OCI-LY7 (cell line): ENCODE results near the gene LRFN2. TPM values are rescaled to one million over a fixed set of nuclear protein-coding genes. Genes with fewer than 3 reads are reported as not detected.

Source experiments
- BruUV-seq: library from RNA; stranded (reverse); fragments of 400-500 nt; replicated peaks from 2 replicates; lab custom pipeline; 2021; lab: Mats Ljungman, UMichigan
- CTCF ChIA-PET: fragments of 300-600 bp; sonication (Branson Sonifier 250); formaldehyde crosslinking; loops from one replicate; lab custom pipeline; 2022; ENCODE audit warnings: antibody characterized with exemption; ENCODE audit not compliant: unreplicated experiment; lab: Charles Lee
- POLR2A ChIA-PET: fragments of 300-600 bp; sonication (Branson Sonifier 250); formaldehyde crosslinking; loops from one replicate; lab custom pipeline; 2022; ENCODE audit warnings: antibody characterized with exemption; lab: Charles Lee
- DNase-seq: peaks from one replicate; pipeline ENCODE4 v3.0.0-alpha.2; 2015; ENCODE audit warnings: low spot score
- H2AFZ ChIP-seq: fragments of 200-600 bp; sonication (generic), shearing (Covaris generic); 2 replicates; pipeline ENCODE4 v1.6.1; 2014; ENCODE audit warnings: mild to moderate bottlenecking, antibody characterized with exemption, low read length, moderate library complexity
- H3K27ac ChIP-seq: fragments of 200-600 bp; sonication (generic); 2 replicates; pipeline ENCODE4 v1.5.1; 2014; ENCODE audit warnings: mixed run types, low read depth, mild to moderate bottlenecking, moderate library complexity, low read length, inconsistent platforms; ENCODE audit not compliant: poor library complexity, severe bottlenecking
- H3K36me3 ChIP-seq: fragments of 200-600 bp; sonication (generic); 2 replicates; pipeline ENCODE4 v1.6.1; 2014; ENCODE audit warnings: mild to moderate bottlenecking, antibody characterized with exemption, low read length, moderate library complexity, mixed read lengths; ENCODE audit not compliant: insufficient read depth
- H3K4me1 ChIP-seq: fragments of 200-600 bp; sonication (generic); 2 replicates; pipeline ENCODE4 v1.5.1; 2014; ENCODE audit warnings: mild to moderate bottlenecking, low read length; ENCODE audit not compliant: insufficient read depth, poor library complexity, severe bottlenecking
- H3K4me2 ChIP-seq: fragments of 200-600 bp; sonication (generic); 2 replicates; pipeline ENCODE4 v1.6.1; 2014; ENCODE audit warnings: mild to moderate bottlenecking, low read length
- H3K4me3 ChIP-seq: fragments of 200-600 bp; sonication (generic); 2 replicates; pipeline ENCODE4 v1.5.1; 2014; ENCODE audit warnings: mild to moderate bottlenecking, low read depth, low read length; ENCODE audit not compliant: poor library complexity, severe bottlenecking
- H3K79me2 ChIP-seq: fragments of 200-600 bp; sonication (generic); 2 replicates; pipeline ENCODE4 v1.6.1; 2016; ENCODE audit warnings: low read depth, mild to moderate bottlenecking, low read length, moderate library complexity, mixed read lengths; ENCODE audit not compliant: insufficient read depth
- H3K9me2 ChIP-seq: fragments of 200-600 bp; sonication (generic); 2 replicates; pipeline ENCODE4 v1.6.1; 2016; ENCODE audit warnings: mild to moderate bottlenecking, low read length, mixed read lengths; ENCODE audit not compliant: insufficient read depth
- H3K9me3 ChIP-seq: fragments of 200-600 bp; sonication (generic); 2 replicates; pipeline ENCODE4 v1.6.1; 2014; ENCODE audit warnings: mild to moderate bottlenecking, mixed run types, low read length, mixed read lengths
- H4K20me1 ChIP-seq: fragments of 200-600 bp; sonication (generic); 2 replicates; pipeline ENCODE4 v1.6.1; 2014; ENCODE audit warnings: mild to moderate bottlenecking, antibody characterized with exemption, low read length, moderate library complexity, mixed read lengths; ENCODE audit not compliant: insufficient read depth
- CTCF ChIP-seq: fragments of 200-600 bp; sonication (generic); conservative IDR thresholded peaks from 2 replicates; pipeline ENCODE4 v1.5.1; 2014; ENCODE audit warnings: mild to moderate bottlenecking, antibody characterized with exemption, low read length, moderate library complexity, mixed read lengths
- EZH2phosphoT487 ChIP-seq: fragments of 200-600 bp; sonication (generic); IDR thresholded peaks from 2 replicates; pipeline ENCODE4 v1.6.1; 2018; ENCODE audit warnings: low read depth, borderline replicate concordance, mild to moderate bottlenecking, mixed run types, antibody characterized with exemption, low read length, moderate library complexity, mixed read lengths
- intact Hi-C: fragments of 100-400 bp; cut with micrococcal nuclease; formaldehyde crosslinking; loops from one replicate; pipeline ENCODE4 v1.10.0; 2022; ENCODE audit not compliant: unreplicated experiment
- total RNA-seq, 2 experiments: library from RNA; depleted of rRNA in 1 of 2; stranded (reverse); fragments of >200 nt in 1 of 2; shearing (Covaris generic) in 1 of 2; gene quantifications; 2 replicates each; pipeline ENCODE4 v1.2.3, GENCODE V29; 2014 to 2022

Gene LRFN2
- total RNA-seq, 2 experiments from 2014 or later: not detected

GRCh38 chr6:40543146-40543545, 44.0 kb downstream of the LRFN2 start:
- POLR2A ChIA-PET: interaction anchor here (0.6 kb wide), 1 partner anchor 67 kb away, joined by 5 read pairs; no protein-coding TSS in a partner anchor
- CTCF ChIA-PET: interaction anchor here (0.6 kb wide), 1 partner anchor 309 kb away, joined by 3 read pairs; no protein-coding TSS in a partner anchor
- Histone ChIP-seq H4K20me1 (no peaks in the 10 kb centered on the region), H3K36me3 (no peaks in the 10 kb centered on the region), H3K4me3 (no peak overlapping the region), H3K79me2 (no peaks in the 10 kb centered on the region), H3K4me2 (no peak overlapping the region), H3K27ac (no peak overlapping the region), H3K9me3 (no peaks in the 10 kb centered on the region), H3K4me1 (no peaks in the 10 kb centered on the region), H3K9me2 (no peaks in the 10 kb centered on the region), H2AFZ (no peak overlapping the region)
- no TSS peak for BruUV-seq
- no peak for DNase-seq
- TF ChIP-seq CTCF (no peak), EZH2phosphoT487 (no peak)
- intact Hi-C loops: no loop called here

GRCh38 chr6:40542175-40542764, 44.9 kb downstream of the LRFN2 start:
- no peaks in the 10 kb centered on the region for H3K4me1 ChIP-seq
- H3K27ac ChIP-seq: no peak overlapping the region
- H4K20me1 ChIP-seq: no peaks in the 10 kb centered on the region
- H2AFZ ChIP-seq: no peak overlapping the region
- TF ChIP-seq EZH2phosphoT487 (no peak), CTCF (no peak)
- no peaks in the 10 kb centered on the region for H3K9me3 ChIP-seq
- H3K9me2 ChIP-seq: no peaks in the 10 kb centered on the region
- no peaks in the 10 kb centered on the region for H3K36me3 ChIP-seq
- H3K4me2 ChIP-seq: no peak overlapping the region
- no peaks in the 10 kb centered on the region for H3K79me2 ChIP-seq
- no TSS peak for BruUV-seq
- ChIA-PET CTCF (no interaction called here), POLR2A (no interaction called here)
- no peak for DNase-seq
- intact Hi-C loops: no loop called here
- H3K4me3 ChIP-seq: no peak overlapping the region

- H3K27ac ChIP-seq: no peak overlapping the region
- CTCF ChIA-PET: no interaction called here
These were observed 45.5 kb downstream of the LRFN2 start for GRCh38 chr6:40541556-40542174.

More at GRCh38 chr6:40541556-40542174, 45.5 kb downstream of the LRFN2 start:
- POLR2A ChIA-PET: no interaction called here
- intact Hi-C loops: no loop called here
- H3K4me1 ChIP-seq: no peaks in the 10 kb centered on the region
- no peak overlapping the region for H3K4me3 ChIP-seq
- no peaks in the 10 kb centered on the region for H4K20me1 ChIP-seq
- no peaks in the 10 kb centered on the region for H3K9me3 ChIP-seq
- TF ChIP-seq CTCF: no peak
- no peak for TF ChIP-seq EZH2phosphoT487
- H3K4me2 ChIP-seq: no peak overlapping the region
- no peak for DNase-seq
- BruUV-seq: no TSS peak
- H3K36me3 ChIP-seq: no peaks in the 10 kb centered on the region
- H3K79me2 ChIP-seq: no peaks in the 10 kb centered on the region
- H3K9me2 ChIP-seq: no peaks in the 10 kb centered on the region
- H2AFZ ChIP-seq: no peak overlapping the region
